HG03025 (cell line): ENCODE measurements around the gene ZNF544.
A peak's percentile ranks its signal among the peaks of the same experiment; 100 is the strongest.
"Not testable (repeated sequence)": the region's sequence is repeated elsewhere in the genome, so short reads cannot be mapped to it uniquely, and the experiment has no call there.

Source experiments
- ATAC-seq: cut with Tn5 transposase; IDR thresholded peaks from one replicate; pipeline ENCODE4 v1.9.1; 2021; ENCODE audit warnings: mild to moderate bottlenecking, moderate library complexity; ENCODE audit not compliant: unreplicated experiment, low FRiP score

Gene ZNF544

GRCh38 chr19:58252102-58252685 lies 23.5 kb downstream of the ZNF544 start:
- no peak for ATAC-seq

GRCh38 chr19:58258259-58258658 lies 29.5 kb downstream of the ZNF544 start:
- ATAC-seq = not testable (repeated sequence)

GRCh38 chr19:58261600-58261967 lies 32.9 kb downstream of the ZNF544 start:
- ATAC-seq = no peak

- ATAC-seq = no peak
Observed at GRCh38 chr19:58261968-58262921, 33.5 kb downstream of the ZNF544 start.

- ATAC-seq = no peak
Observed at GRCh38 chr19:58262922-58263296, 34.2 kb downstream of the ZNF544 start.

- ATAC-seq = no peak
Observed at GRCh38 chr19:58265100-58265499, 36.4 kb downstream of the ZNF544 start.

GRCh38 chr19:58268344-58268743 lies 39.6 kb downstream of the ZNF544 start:
- ATAC-seq = no peak

GRCh38 chr19:58274771-58275201 lies 46.1 kb downstream of the ZNF544 start:
- no peak for ATAC-seq

GRCh38 chr19:58275564-58275963 lies 46.9 kb downstream of the ZNF544 start:
- ATAC-seq = no peak

- no peak for ATAC-seq
Observed at GRCh38 chr19:58277197-58277596, 48.5 kb downstream of the ZNF544 start.

- no peak for ATAC-seq
Observed at GRCh38 chr19:58277748-58278540, 49.2 kb downstream of the ZNF544 start.

- peak; percentile 94 for ATAC-seq
Observed at GRCh38 chr19:58278541-58279041, 49.9 kb downstream of the ZNF544 start, which contains the start of gene ZNF8. ZNF8 (plus strand) TSS chr19:58278955; CDS start chr19:58279082, 127 bp downstream.

GRCh38 chr19:58279042-58279924 lies 50.6 kb downstream of the ZNF544 start:
- peak; percentile 34 for ATAC-seq

GRCh38 chr19:58279925-58280316 lies 51.2 kb downstream of the ZNF544 start:
- ATAC-seq = no peak

GRCh38 chr19:58284199-58284598 lies 55.5 kb downstream of the ZNF544 start:
- no peak for ATAC-seq

- no peak for ATAC-seq
Observed at GRCh38 chr19:58291943-58292342, 63.2 kb downstream of the ZNF544 start.

GRCh38 chr19:58294743-58295374 lies 66.1 kb downstream of the ZNF544 start:
- ATAC-seq = no peak

- no peak for ATAC-seq
Observed at GRCh38 chr19:58296104-58296503, 67.4 kb downstream of the ZNF544 start.

- ATAC-seq = no peak
Observed at GRCh38 chr19:58300620-58301019, 71.9 kb downstream of the ZNF544 start.
